Activated T-helper 1 cell treated with anti-CD3 and anti-CD28 coated beads, Interleukin-12 subunit alpha, Interleukin-12 subunit beta, Interleukin-2, Interleukin-4 antibody, amounts not matched to agents 30 ng/mL and 10 ng/mL and 1 ng/mL, durations not matched to agents 14 hours and 24 hours and 36 hours (primary cell): ENCODE data around the gene CELSR3. TPM values are rescaled to one million over a fixed set of nuclear protein-coding genes. Genes with fewer than 3 reads are reported as not detected.

Experiments
- total RNA-seq: library from RNA; stranded (reverse); gene quantifications from 2 replicates; pipeline ENCODE4 v1.2.3, GENCODE V29; 2022

The CELSR3 gene
- total RNA-seq, 1 donor from 2014 or later, result 11.6 TPM

Other genes with a start within 250 kb of the CELSR3 start
- 5.7 and 7.0 TPM in 2 replicates for gene PLXNB1, start 232.8 kb downstream of the CELSR3 start, total RNA-seq
- gene CCDC51, start 222.8 kb downstream of the CELSR3 start, total RNA-seq, result 26.0 and 26.3 TPM in 2 replicates
- 262 and 266 TPM in 2 replicates for gene TMA7, start 222.6 kb downstream of the CELSR3 start, total RNA-seq
- gene ATRIP, start 216.1 kb downstream of the CELSR3 start, total RNA-seq, result 16.5 and 20.5 TPM in 2 replicates
- 90.1 and 92.5 TPM in 2 replicates for gene SHISA5, start 158.7 kb downstream of the CELSR3 start, total RNA-seq
- 11.7 and 15.5 TPM in 2 replicates for gene PFKFB4, start 106.1 kb downstream of the CELSR3 start, total RNA-seq
- 0.21 TPM in 1 of 2 replicates, not detected in the other for gene UCN2, start 99.1 kb downstream of the CELSR3 start, total RNA-seq
- gene COL7A1, start 67.6 kb downstream of the CELSR3 start, total RNA-seq, result 0.39 and 0.83 TPM in 2 replicates
- 191 and 193 TPM in 2 replicates for gene UQCRC1, start 53.2 kb downstream of the CELSR3 start, total RNA-seq
- 1.6 TPM in 1 of 2 replicates, not detected in the other for gene TMEM89, start 41.1 kb downstream of the CELSR3 start, total RNA-seq
- gene SLC26A6, start 27.4 kb downstream of the CELSR3 start, total RNA-seq, result 46.3 and 52.8 TPM in 2 replicates
- 40.8 and 45.5 TPM in 2 replicates for gene NCKIPSD, start 23.0 kb upstream of the CELSR3 start, total RNA-seq
- 59.9 and 61.0 TPM in 2 replicates for gene IP6K2, start 54.3 kb upstream of the CELSR3 start, total RNA-seq
- 34.7 and 38.8 TPM in 2 replicates for gene PRKAR2A, start 185.0 kb upstream of the CELSR3 start, total RNA-seq
- gene SLC25A20, start 236.0 kb upstream of the CELSR3 start, total RNA-seq, result 15.9 and 17.4 TPM in 2 replicates